Measurements from ENCODE around the gene KCNQ1.

DNA sequence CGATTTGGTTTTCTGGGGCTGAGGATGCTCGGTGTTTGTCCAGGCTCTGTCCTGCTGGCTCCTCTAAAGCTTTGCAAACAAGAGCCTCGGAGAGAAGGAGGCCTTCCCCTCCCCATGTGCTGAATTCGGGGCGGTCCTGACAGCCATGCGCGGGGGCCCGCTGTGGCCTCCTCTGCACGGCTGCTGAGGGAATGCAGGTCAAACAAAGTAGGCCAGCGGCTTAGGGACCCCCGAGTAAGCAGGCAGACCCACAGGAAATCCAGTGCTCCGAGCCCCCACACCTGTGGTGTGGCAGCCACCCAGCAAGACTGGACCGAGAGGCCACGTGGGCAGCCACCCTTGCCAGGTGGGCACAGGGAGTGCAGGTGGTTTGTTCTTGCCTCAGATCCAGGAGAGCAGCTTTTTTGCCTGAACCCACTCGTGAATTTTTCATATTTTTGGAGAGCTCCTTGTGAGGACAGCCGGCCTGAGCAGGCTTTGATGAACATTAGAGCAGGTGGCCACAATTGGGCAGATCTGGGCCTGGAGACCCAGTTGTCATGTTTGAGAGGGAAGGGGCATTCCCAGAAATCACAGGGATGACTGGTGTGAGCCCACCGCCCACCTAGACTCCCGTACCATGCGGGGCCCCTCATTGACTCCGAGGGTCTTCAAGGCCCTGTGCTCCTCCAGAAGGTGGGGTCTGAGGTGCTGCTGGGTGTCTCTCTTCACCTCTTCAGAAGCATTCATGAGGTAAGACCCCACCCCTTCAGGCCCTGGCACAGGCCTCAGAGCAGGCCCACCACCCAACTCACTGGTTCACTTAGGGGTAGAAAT lies 298.0 kb downstream of the KCNQ1 start:
- TF ChIP-seq TAF1 (IDR thresholded peaks at IDR 0.05; ENCODE audit: low read depth, low read length) = no peak
- TF ChIP-seq POLR2AphosphoS5 (IDR thresholded peaks at IDR 0.05; ENCODE audit: low read depth, low read length) = no peak
- TF ChIP-seq POLR2A (IDR thresholded peaks at IDR 0.05; ENCODE audit: low read depth, low read length) = no peak

Measured in GM12891 (cell line).